GM18511 (cell line): ENCODE results near the gene PHACTR1.
"Not testable (repeated sequence)": the region's sequence is repeated elsewhere in the genome, so short reads cannot be mapped to it uniquely, and the experiment has no call there.

ENCODE experiments used
- ATAC-seq: cut with Tn5 transposase; IDR thresholded peaks from one replicate; pipeline ENCODE4 v1.9.1; 2021; ENCODE audit warnings: mild to moderate bottlenecking, moderate library complexity; ENCODE audit not compliant: unreplicated experiment

Gene PHACTR1

GRCh38 chr6:13133894-13134293, 417.3 kb downstream of the PHACTR1 start:
- not testable (repeated sequence) for ATAC-seq

GRCh38 chr6:13135152-13135551, 418.6 kb downstream of the PHACTR1 start:
- ATAC-seq = no peak

GRCh38 chr6:13139119-13139518, 422.6 kb downstream of the PHACTR1 start:
- ATAC-seq = no peak

- no peak for ATAC-seq
Observed at GRCh38 chr6:13140980-13141379, 424.4 kb downstream of the PHACTR1 start.

GRCh38 chr6:13141387-13141786, 424.8 kb downstream of the PHACTR1 start:
- ATAC-seq = no peak

GRCh38 chr6:13142611-13143010, 426.0 kb downstream of the PHACTR1 start:
- no peak for ATAC-seq

- ATAC-seq = no peak
Observed at GRCh38 chr6:13146442-13146841, 429.9 kb downstream of the PHACTR1 start.

GRCh38 chr6:13147376-13147775, 430.8 kb downstream of the PHACTR1 start:
- no peak for ATAC-seq

GRCh38 chr6:13147782-13148181, 431.2 kb downstream of the PHACTR1 start:
- no peak for ATAC-seq

GRCh38 chr6:13152764-13153163, 436.2 kb downstream of the PHACTR1 start:
- ATAC-seq = no peak

- ATAC-seq = no peak
Observed at GRCh38 chr6:13156381-13156780, 439.8 kb downstream of the PHACTR1 start.

GRCh38 chr6:13157293-13157692, 440.7 kb downstream of the PHACTR1 start:
- no peak for ATAC-seq

- ATAC-seq = no peak
Observed at GRCh38 chr6:13159300-13159699, 442.7 kb downstream of the PHACTR1 start.

- ATAC-seq = not testable (repeated sequence)
Observed at GRCh38 chr6:13159822-13160221, 443.3 kb downstream of the PHACTR1 start.

GRCh38 chr6:13163161-13163944, 446.8 kb downstream of the PHACTR1 start:
- ATAC-seq = no peak

- ATAC-seq = no peak
Observed at GRCh38 chr6:13164291-13164690, 447.7 kb downstream of the PHACTR1 start.

GRCh38 chr6:13165502-13166172, 449.1 kb downstream of the PHACTR1 start:
- ATAC-seq = no peak

GRCh38 chr6:13166269-13166668, 449.7 kb downstream of the PHACTR1 start:
- no peak for ATAC-seq

- ATAC-seq = no peak
Observed at GRCh38 chr6:13166916-13167315, 450.3 kb downstream of the PHACTR1 start.

GRCh38 chr6:13172291-13172690, 455.7 kb downstream of the PHACTR1 start:
- no peak for ATAC-seq

- no peak for ATAC-seq
Observed at GRCh38 chr6:13175087-13175486, 458.5 kb downstream of the PHACTR1 start.

- no peak for ATAC-seq
Observed at GRCh38 chr6:13175759-13176158, 459.2 kb downstream of the PHACTR1 start.
